CD4-positive, alpha-beta T cell (primary cell): ENCODE results near the gene SPEM3. TPM values are rescaled to one million over a fixed set of nuclear protein-coding genes. Genes with fewer than 3 reads are reported as not detected.

Experiments used
- ATAC-seq: fragments of 200-7000 bp; cut with Tn5 transposase; one replicate; pipeline ENCODE4 v1.10.0; 2022; ENCODE audit warnings: mild to moderate bottlenecking; ENCODE audit not compliant: poor library complexity
- CTCF ChIA-PET: fragments of 350-600 bp; sonication (Branson Sonifier 250); formaldehyde crosslinking; loops from one replicate; lab custom pipeline; 2021; ENCODE audit warnings: antibody characterized with exemption, inconsistent platforms; lab: Charles Lee
- POLR2A ChIA-PET: fragments of 350-600 bp; sonication (Branson Sonifier 250); formaldehyde crosslinking; loops from one replicate; lab custom pipeline; 2021; ENCODE audit warnings: antibody characterized with exemption, inconsistent platforms; lab: Charles Lee
- DNase-seq, 14 experiments: peaks; one replicate each; pipeline ENCODE4 v3.0.0-alpha.2; 2013 to 2020; ENCODE audit warnings: mixed read lengths in 2 of 14
- H3K27ac ChIP-seq, 2 donors: one replicate each; pipeline versions ENCODE4 v1.5.1 to v1.7.0; 2013; ENCODE audit warnings: low read length in 2 of 2, low read depth in 1 of 2, mild to moderate bottlenecking in 1 of 2
- H3K27me3 ChIP-seq, 2 experiments: 1 replicate in 1 of 2; 2 replicates in 1 of 2; pipeline versions ENCODE4 v1.6.1 to v1.7.0; 2013; ENCODE audit warnings: low read length in 2 of 2, control low read depth in 1 of 2, mild to moderate bottlenecking in 1 of 2, moderate library complexity in 1 of 2; ENCODE audit not compliant: insufficient read depth in 2 of 2, control insufficient read depth in 1 of 2
- H3K36me3 ChIP-seq: one replicate; pipeline ENCODE4 v1.6.1; 2013; ENCODE audit warnings: low read length, control low read depth; ENCODE audit not compliant: insufficient read depth
- H3K4me1 ChIP-seq: one replicate; pipeline ENCODE4 v1.6.1; 2013; ENCODE audit warnings: low read length, control low read depth; ENCODE audit not compliant: insufficient read depth
- H3K4me3 ChIP-seq: one replicate; pipeline ENCODE4 v1.5.1; 2013; ENCODE audit warnings: mild to moderate bottlenecking, low read length, moderate library complexity
- H3K9me3 ChIP-seq, 2 experiments: 1 replicate in 1 of 2; 2 replicates in 1 of 2; pipeline versions ENCODE4 v1.6.1 to v1.7.0; 2013; ENCODE audit warnings: low read length in 2 of 2, mild to moderate bottlenecking in 2 of 2, control low read depth in 1 of 2, moderate library complexity in 1 of 2; ENCODE audit not compliant: control insufficient read depth in 1 of 2, insufficient read depth in 1 of 2
- H3K27ac Mint-ChIP-seq: one replicate; pipeline ENCODE4 v1.8.0; 2020; ENCODE audit warnings: mixed read lengths
- H3K27me3 Mint-ChIP-seq: one replicate; pipeline ENCODE4 v1.8.0; 2021; ENCODE audit warnings: mixed read lengths
- H3K36me3 Mint-ChIP-seq: one replicate; pipeline ENCODE4 v1.8.0; 2021; ENCODE audit warnings: low read depth, mixed read lengths
- H3K4me1 Mint-ChIP-seq: one replicate; pipeline ENCODE4 v1.8.0; 2021; ENCODE audit warnings: low read depth, mixed read lengths
- H3K4me3 Mint-ChIP-seq: one replicate; pipeline ENCODE4 v1.8.0; 2020; ENCODE audit warnings: mild to moderate bottlenecking, mixed read lengths
- H3K9me3 Mint-ChIP-seq: one replicate; pipeline ENCODE4 v1.8.0; 2020; ENCODE audit warnings: mixed read lengths
- intact Hi-C, 2 experiments: fragments of 100-400 bp; cut with DNase I in 1 of 2; cut with micrococcal nuclease in 1 of 2; formaldehyde crosslinking; loops; one replicate each; pipeline versions ENCODE4 v1.15.1 to v1.9.0; 2023 to 2025; cut with DNase I, micrococcal nuclease
- total RNA-seq, 174 experiments: library from RNA in 2 of 174; stranded (reverse) in 2 of 174; gene quantifications; one replicate each; pipeline ENCODE4 v1.2.3 and lab custom pipeline; 2021 to 2026
- TF ChIP-seq, protein P1 (sequence below): fragments of 200-600 bp; IDR thresholded peaks from one replicate; pipeline ENCODE4 v1.8.0; 2022; ENCODE audit warnings: antibody characterized with exemption, mild to moderate bottlenecking

Gene SPEM3
- total RNA-seq, 2 experiments from 2014 or later: not detected

- DNase-seq (peak; percentile 90 to 99 (median 94)), ATAC-seq (peak; percentile 88)
- Histone ChIP-seq H3K36me3 (no peaks in the 10 kb centered on the region), H3K27ac (peak within 1 kb of the TSS in 1 of 2 donors; percentile 82), H3K4me1 (peaks cover 36% of the 10 kb centered on the region), H3K27me3 (peaks cover 0 to 5% of the 10 kb centered on the region in 2 experiments), H3K4me3 (peak within 1 kb of the TSS; percentile 77), H3K9me3 (no peaks in the 10 kb centered on the region)
- Mint-ChIP-seq H3K27me3 (no peaks in the 10 kb centered on the region), H3K36me3 (peaks cover 9% of the 10 kb centered on the region), H3K4me1 (peaks cover 31% of the 10 kb centered on the region), H3K4me3 (peak within 1 kb of the TSS; percentile 98), H3K9me3 (no peaks in the 10 kb centered on the region), H3K27ac (peak within 1 kb of the TSS; percentile 87)
- TF ChIP-seq, protein P1, sequence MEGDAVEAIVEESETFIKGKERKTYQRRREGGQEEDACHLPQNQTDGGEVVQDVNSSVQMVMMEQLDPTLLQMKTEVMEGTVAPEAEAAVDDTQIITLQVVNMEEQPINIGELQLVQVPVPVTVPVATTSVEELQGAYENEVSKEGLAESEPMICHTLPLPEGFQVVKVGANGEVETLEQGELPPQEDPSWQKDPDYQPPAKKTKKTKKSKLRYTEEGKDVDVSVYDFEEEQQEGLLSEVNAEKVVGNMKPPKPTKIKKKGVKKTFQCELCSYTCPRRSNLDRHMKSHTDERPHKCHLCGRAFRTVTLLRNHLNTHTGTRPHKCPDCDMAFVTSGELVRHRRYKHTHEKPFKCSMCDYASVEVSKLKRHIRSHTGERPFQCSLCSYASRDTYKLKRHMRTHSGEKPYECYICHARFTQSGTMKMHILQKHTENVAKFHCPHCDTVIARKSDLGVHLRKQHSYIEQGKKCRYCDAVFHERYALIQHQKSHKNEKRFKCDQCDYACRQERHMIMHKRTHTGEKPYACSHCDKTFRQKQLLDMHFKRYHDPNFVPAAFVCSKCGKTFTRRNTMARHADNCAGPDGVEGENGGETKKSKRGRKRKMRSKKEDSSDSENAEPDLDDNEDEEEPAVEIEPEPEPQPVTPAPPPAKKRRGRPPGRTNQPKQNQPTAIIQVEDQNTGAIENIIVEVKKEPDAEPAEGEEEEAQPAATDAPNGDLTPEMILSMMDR: no peak
- intact Hi-C loops: loop anchor here (1.0 to 10.0 kb wide), 4 partner anchors 10 to 80 kb away; partner anchors contain the start of genes PLSCR3 (in 2 of the 2), KCTD11 (in 1 of the 2), POLR2A (in 1 of the 2) and TMEM102 (in 1 of the 2)
- POLR2A ChIA-PET: interaction anchor here (0.6 to 2.9 kb wide), 25 partner anchors 9 to 368 kb away, joined by 3 to 37 read pairs (median 6); partner anchors contain the start of genes ACAP1, MPDU1, NEURL4 and PLSCR3
- CTCF ChIA-PET: interaction anchor here (0.8 to 2.6 kb wide), 5 partner anchors 10 to 675 kb away, joined by 4 to 18 read pairs (median 6); partner anchors contain the start of genes PLSCR3 and TMEM102
Measured at GRCh38 chr17:7403977-7404736, 24.5 kb upstream of the SPEM3 start, which contains the start of gene TMEM256. Gene TMEM256, minus strand, starts transcription at chr17:7404097. Its CDS starts 13 bp downstream, at chr17:7404084.

DNA sequence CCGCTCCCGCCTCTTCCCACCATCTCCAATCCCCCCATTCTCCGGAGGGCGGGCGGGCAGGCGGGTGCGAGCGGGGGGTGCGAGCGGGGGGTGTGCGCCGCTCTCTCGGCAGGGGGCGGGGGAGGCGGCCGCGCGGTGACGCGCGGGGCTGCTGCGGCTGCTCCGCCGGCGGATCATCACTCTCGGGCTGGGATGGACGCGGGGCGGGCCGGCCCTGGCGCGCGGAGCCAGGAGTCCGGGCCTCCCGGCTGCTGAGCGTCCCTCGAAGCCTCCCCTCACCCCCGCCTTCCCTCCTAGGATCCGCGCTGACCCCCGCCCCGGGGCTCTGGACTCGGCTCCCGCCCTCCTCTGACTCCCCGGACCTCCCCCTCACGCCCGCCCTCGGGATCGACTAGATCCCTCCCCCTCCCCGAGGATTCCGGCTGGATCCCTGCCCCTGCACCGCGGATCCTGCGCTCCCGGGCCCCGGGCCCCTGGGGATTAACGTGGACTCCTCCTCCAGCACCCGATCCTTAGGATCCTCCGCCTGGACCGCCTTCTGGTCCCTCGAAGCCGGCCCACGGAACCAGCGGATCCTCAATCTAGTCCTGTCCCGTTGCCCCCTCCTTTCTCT lies 23.8 kb upstream of the SPEM3 start:
- Histone ChIP-seq H3K36me3 (no peaks in the 10 kb centered on the region), H3K4me1 (peaks cover 36% of the 10 kb centered on the region), H3K27me3 (peaks cover 0 to 5% of the 10 kb centered on the region in 2 experiments), H3K4me3 (peak overlapping the region; percentile 77), H3K9me3 (no peaks in the 10 kb centered on the region), H3K27ac (peak overlapping the region in 1 of 2 donors; percentile 82)
- H3K36me3 Mint-ChIP-seq: peaks cover 9% of the 10 kb centered on the region
- no peaks in the 10 kb centered on the region for H3K27me3 Mint-ChIP-seq
- CTCF ChIA-PET: interaction anchor here (0.8 to 2.6 kb wide), 5 partner anchors 11 to 675 kb away, joined by 4 to 18 read pairs (median 6); partner anchors contain the start of genes PLSCR3 and TMEM102
- no peaks in the 10 kb centered on the region for H3K9me3 Mint-ChIP-seq
- peak in 10 of 14 experiments; percentile 18 to 90 (median 74) for DNase-seq
- H3K4me1 Mint-ChIP-seq: peaks cover 29% of the 10 kb centered on the region
- POLR2A ChIA-PET: interaction anchor here (0.6 to 2.9 kb wide), 23 partner anchors 9 to 369 kb away, joined by 3 to 37 read pairs (median 6); partner anchors contain the start of genes ACAP1, MPDU1, NEURL4 and PLSCR3
- ATAC-seq: peak; percentile 50
- intact Hi-C loops: loop anchor here (1.0 to 10.0 kb wide), 4 partner anchors 11 to 79 kb away; partner anchors contain the start of genes PLSCR3 (in 2 of the 2), KCTD11 (in 1 of the 2), POLR2A (in 1 of the 2) and TMEM102 (in 1 of the 2)
- H3K27ac Mint-ChIP-seq: peak overlapping the region; percentile 87
- TF ChIP-seq, protein P1: no peak
- H3K4me3 Mint-ChIP-seq: peak overlapping the region; percentile 98
